ENCODE data around the gene ELAVL1.
A peak's percentile ranks its signal among the peaks of the same experiment; 100 is the strongest.

GRCh38 chr19:7925171-7925851, 80.1 kb downstream of the ELAVL1 start:
- peak; percentile 64 to 77 for TF ChIP-seq CTCF (conservative IDR thresholded peaks at IDR 0.05 in 1 of 2, IDR thresholded peaks at IDR 0.05 in 1 of 2; ENCODE audit: extremely low read depth in 1 of 2, insufficient read depth in 1 of 2, low read depth in 1 of 2, low read length in 2 of 2)
- TF ChIP-seq EZH2 (IDR thresholded peaks at IDR 0.05; ENCODE audit: borderline replicate concordance, low read length), result no peak
